ENCODE results near the gene IL5RA.

DNA sequence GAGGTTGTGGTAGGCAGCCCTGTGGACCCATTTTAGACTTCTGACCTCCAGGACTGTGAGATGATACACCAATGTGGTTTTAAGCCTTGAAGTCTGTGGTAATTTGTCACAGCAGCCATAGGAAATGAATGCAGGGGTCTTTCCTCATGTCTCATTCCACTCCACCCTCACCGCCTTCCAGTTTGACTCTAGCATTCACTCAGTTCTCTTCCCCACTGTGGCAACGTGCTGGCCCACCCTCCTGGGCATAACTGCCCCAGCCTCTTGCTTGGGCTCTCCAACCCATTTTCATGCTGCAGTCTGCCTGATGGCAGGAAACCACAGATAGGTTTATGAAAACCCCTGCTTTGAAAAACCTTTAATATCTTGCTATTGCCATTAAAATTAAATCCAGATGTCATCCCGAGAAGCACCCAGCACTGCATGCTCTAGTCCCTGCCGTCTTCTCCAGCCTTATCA lies 9.2 kb upstream of the IL5RA start:
- TF ChIP-seq POLR2A (IDR thresholded peaks at IDR 0.05; ENCODE audit: low read depth, low read length): no peak
- TF ChIP-seq TAF1 (IDR thresholded peaks at IDR 0.05; ENCODE audit: borderline replicate concordance, low read depth, low read length): no peak
- TF ChIP-seq POLR2AphosphoS5 (IDR thresholded peaks at IDR 0.05; ENCODE audit: low read depth, low read length): no peak
